MV-4-11 (cell line): Measurements from ENCODE around the gene SMIM23.
"Not testable (repeated sequence)": the region's sequence is repeated elsewhere in the genome, so short reads cannot be mapped to it uniquely, and the experiment has no call there.

Experiments used
- DNase-seq: peaks from one replicate; lab custom pipeline; 2025; lab: John Stamatoyannopoulos, UW

The SMIM23 gene

GRCh38 chr5:171773106-171773505 is 12.5 kb upstream of the SMIM23 start:
- no peak for DNase-seq

DNA sequence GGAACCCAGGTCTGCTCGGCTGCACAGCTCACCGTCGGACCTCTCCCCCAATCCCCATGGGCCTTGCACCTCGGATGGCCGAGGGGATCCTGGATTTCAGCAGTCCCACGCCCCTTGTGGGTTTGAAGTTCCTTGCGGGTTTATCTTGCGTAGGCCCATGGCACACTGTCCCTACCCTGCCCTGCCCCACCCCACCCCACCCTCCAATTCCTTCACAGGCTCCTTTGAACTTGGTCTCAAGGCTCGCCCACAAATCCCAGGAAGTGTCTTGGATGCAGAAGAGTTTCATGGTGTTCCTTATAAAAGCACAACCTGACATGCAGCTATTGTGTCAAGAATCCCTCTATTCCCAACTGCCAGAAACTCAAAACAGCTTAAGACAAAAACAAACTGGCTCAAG is 11.2 kb upstream of the SMIM23 start:
- no peak for DNase-seq

DNA sequence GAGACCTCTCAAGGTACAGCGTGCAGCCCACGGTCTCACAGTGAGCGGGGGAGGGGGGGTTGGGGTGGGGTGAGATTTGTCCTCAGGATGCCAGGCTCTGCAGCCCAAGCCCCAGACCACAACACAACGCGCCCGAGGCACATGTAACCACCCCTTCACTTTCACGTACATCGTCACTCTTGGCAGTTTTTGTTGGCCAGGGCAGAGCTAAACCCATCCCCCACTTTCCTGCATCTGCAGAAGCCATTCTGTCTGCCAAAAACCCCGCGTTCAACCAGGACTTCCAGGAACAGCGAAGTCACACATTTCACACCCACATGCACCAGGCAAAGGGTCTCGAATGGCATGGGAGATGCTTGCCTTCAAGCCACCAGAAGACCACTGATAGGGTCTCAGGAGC is 9.4 kb upstream of the SMIM23 start:
- DNase-seq = no peak

GRCh38 chr5:171776770-171777759 is 8.6 kb upstream of the SMIM23 start:
- no peak for DNase-seq

- not testable (repeated sequence) for DNase-seq
Observed at GRCh38 chr5:171781744-171782143, 3.9 kb upstream of the SMIM23 start.

DNA sequence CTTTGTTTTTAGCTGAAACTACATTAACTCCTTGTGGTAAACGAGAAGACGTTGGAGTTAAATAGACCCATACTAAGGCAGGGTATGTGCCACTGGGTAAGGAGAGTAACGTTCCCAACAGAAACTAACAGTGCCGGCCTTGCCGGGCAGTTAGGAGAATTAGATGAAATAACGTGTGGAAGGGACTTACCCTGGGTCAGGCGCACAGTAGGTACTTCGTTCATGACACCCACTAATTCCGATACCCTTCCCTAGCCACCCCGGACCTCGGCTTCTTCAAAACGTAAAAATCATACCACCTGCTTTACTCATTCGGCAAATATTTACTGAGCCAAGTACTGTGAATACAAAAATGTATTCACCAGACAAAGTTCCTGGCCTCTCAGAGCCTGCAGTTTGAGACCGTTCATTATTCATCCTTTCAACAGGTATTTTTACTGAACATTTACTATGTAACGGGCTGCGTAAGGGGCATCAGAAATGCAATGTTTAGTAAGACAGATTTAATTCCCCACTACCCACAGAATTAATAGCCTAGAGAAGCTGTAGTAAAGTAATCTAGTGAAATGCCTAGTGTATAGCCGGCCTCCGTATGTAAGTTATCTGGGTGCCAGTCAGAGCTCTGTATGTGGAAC is 3.2 kb upstream of the SMIM23 start:
- no peak for DNase-seq

- DNase-seq = no peak
Observed at GRCh38 chr5:171783051-171783450, 2.6 kb upstream of the SMIM23 start.

- no peak for DNase-seq
Observed at GRCh38 chr5:171789353-171789752, 3.7 kb downstream of the SMIM23 start.

DNA sequence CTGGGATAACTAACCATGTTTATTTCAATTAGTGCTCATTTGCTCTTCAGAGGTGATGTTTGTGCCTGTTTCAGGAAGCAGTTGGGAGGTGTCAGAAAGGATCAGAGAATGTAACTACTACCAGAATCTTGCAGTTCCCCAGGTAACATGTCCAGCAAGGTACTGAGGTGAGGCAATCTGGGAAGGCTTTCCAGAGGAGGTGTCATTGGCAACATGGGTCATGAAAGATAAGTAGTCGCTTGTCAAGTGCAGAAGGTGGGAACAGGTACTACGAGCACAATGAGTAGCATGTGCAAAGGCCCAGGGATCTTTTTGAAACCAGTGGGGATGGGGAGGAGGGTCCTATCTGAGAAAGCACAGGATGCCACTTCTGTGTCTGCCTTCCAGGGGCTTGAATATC is 4.8 kb downstream of the SMIM23 start:
- no peak for DNase-seq

DNA sequence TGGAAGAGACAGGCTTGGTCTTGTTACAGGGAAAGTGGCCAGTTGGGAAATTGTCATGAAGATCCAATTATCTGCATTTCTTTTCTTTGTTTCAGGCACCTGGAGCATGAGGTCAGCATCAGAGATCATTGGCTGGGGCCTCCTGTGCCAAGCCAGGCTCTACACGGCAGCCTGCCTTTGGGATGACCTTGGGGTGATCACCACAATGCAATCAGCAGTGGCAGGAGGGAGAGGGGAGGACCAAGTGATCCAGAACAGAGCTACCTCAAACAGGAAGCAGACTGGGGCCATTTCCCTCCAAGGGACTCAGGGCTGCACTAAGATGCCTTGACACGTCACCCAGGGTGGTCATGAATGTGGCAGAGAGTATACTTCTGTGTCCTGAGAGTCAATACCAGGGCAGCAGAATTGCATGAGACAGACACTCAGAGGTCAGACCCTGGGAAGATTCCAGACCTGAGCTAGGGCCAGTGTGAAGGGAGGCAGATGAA is 8.9 kb downstream of the SMIM23 start:
- no peak for DNase-seq

DNA sequence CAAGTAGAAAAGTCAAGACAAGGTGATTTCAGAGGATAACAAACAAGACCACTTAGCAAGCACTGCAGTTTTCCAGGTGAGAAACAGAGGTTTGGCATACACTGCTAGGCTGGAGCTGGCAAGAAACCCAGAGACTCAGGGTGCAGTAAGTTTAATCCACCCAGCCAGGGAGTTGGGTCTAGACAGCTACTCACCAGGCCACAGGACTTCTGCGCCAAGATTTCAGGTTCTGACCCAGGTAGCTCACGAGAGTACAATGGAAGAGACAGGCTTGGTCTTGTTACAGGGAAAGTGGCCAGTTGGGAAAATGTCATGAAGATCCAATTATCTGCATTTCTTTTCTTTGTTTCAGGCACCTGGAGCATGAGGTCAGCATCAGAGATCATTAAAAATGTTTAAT is 9.8 kb downstream of the SMIM23 start:
- no peak for DNase-seq

DNA sequence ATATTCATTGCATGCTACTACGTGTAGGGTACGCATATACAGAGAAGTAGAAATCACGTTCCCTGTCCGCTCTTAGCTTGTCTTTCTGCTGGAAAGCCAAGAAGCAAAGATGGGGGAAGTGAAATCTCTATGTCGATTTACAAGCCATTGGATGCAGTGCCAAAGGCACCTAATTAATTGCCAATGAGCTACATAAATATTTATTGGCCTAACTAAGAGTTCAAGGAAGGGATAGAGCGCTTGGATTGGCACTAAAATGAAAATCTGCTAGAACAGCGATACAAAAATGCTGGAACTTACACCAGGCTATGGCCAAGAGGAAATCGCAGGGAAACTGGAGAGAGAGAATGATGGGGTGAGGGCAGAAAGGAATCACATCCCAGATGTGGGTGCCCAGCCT is 10.8 kb downstream of the SMIM23 start:
- no peak for DNase-seq

GRCh38 chr5:171797543-171797942 is 11.9 kb downstream of the SMIM23 start:
- peak; percentile 33 for DNase-seq

DNA sequence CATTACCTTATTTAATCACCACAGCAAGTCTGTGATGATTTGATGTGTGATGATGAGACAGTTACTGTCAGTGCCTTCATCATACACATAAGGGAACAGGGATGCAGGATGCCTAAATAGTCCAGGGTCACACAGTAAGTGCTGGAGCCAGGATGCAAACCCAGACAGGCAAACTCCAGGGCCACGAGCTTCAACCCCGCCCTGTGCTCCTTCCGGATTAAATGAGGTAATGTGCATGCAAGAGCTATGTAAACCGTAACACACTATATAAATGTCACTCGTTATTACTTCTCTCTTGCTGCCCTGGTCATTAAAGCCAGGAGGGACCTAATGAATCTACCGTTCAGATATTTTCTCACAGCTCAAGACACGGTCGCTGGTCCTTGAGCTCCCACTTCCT is 12.8 kb downstream of the SMIM23 start:
- DNase-seq = no peak

DNA sequence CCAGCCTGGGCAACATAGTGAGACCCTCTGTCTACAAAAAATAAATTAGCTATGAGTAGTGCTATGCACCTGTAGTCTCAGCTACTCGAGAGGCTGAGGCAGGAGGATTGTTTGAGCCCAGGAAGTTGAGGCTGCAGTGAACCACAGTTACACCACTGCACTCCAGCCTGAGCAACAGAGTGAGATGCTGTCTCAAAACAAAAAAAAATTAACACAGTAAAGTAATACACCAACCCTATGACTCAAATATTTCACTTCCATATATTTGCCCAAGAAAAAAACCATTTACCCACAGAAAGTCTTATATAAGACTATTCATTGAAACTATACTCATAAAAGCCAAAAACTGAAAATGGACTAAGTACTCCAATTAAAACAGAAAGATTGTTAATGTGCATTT is 16.2 kb downstream of the SMIM23 start:
- peak; percentile 69 for DNase-seq

GRCh38 chr5:171805746-171806145 is 20.1 kb downstream of the SMIM23 start:
- no peak for DNase-seq

DNA sequence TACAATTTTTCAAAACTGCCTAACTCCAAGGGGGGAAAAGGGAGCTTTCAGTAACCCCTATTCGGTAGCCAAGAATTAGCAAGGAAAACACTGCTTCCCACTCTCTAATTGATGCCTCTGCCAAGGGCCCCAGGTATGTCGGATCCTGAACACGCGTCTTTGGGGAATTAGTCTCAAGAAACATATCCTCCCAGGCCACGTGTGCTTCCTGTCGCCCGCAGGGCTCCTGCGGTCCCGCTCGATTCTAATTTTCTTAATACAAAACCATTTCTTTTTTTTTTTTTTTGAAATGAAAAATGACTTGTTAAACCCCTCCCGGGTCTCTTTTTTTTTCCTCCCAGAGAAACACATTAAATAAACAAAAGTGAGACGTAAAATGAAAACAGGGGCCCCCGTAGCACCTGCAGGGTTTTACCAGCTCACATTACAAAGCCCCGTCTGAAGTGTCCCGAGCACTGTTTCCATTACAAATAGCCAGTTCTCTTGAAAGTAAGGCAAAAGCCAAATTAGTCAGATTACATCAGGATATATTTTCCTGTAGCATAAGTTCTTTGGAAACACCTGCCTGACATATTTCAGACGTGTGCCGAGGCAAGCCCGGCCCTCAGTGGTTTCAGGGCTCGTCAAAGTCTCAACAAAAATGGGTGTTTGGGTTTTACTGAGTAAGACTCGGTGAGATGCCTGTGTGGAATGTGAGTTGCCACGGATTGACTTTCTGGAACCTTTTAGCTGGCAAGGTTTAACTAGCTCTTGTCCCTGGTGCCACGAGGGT is 21.5 kb downstream of the SMIM23 start:
- no peak for DNase-seq

GRCh38 chr5:171808453-171808852 is 22.8 kb downstream of the SMIM23 start:
- no peak for DNase-seq

DNA sequence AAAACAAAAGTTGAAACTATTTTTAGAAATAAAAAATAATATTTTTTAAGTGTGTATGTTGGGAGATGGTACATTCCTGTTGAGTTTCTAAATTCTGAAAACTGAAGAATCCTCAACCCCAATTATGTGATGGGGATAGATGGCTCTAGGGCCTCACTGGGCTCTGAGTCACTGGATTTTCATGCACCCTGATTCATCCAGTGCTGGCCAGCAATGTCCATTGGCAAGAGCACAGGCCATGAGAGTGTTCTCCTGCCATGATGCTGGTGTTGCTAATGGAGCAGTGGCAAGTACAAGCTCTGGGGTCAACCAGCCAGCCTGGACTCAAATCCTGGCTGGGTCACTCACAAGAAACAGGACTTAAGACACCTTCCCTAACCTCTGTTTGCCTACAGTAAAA is 23.3 kb downstream of the SMIM23 start:
- DNase-seq = no peak

DNA sequence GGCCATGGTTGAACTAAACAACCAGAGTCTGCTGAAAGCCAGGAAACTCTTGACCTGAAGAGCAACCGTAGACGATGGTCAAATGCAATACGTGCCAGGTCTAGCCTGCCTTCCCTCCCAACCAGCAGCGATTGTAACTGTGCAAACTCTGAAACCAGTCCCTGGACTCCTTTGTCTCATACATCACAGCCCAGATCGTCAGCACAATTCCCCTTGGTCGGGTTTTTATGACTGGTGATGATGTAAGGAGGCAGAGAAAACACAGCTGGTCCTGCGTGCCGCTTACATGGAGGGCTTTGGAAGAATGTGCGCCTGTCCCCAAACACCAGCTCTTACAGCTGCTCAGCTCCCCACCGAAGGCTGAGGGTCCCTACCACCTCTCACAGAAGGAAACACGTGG is 24.6 kb downstream of the SMIM23 start:
- DNase-seq = no peak

GRCh38 chr5:171813270-171813669 is 27.7 kb downstream of the SMIM23 start:
- no peak for DNase-seq

- peak; percentile 28 for DNase-seq
Observed at GRCh38 chr5:171813813-171814490, 28.3 kb downstream of the SMIM23 start.
